ENCODE data around the gene SUSD6.
A peak's percentile ranks its signal among the peaks of the same experiment; 100 is the strongest.
"Not testable (repeated sequence)": the region's sequence is repeated elsewhere in the genome, so short reads cannot be mapped to it uniquely, and the experiment has no call there.

Gene SUSD6

GRCh38 chr14:69593018-69593677 lies 18.2 kb upstream of the SUSD6 start:
- peak; percentile 79 for DNase-seq

GRCh38 chr14:69594846-69595245 lies 16.6 kb upstream of the SUSD6 start:
- peak; percentile 17 for DNase-seq

- no peak for DNase-seq
Measured at GRCh38 chr14:69595336-69595735, 16.1 kb upstream of the SUSD6 start.

- DNase-seq: not testable (repeated sequence)
Measured at GRCh38 chr14:69599431-69599830, 12.0 kb upstream of the SUSD6 start.

- DNase-seq: no peak
Measured at GRCh38 chr14:69600304-69600891, 11.0 kb upstream of the SUSD6 start.

GRCh38 chr14:69605738-69606137 lies 5.7 kb upstream of the SUSD6 start:
- no peak for DNase-seq

- no peak for DNase-seq
Measured at GRCh38 chr14:69606258-69607184, 4.9 kb upstream of the SUSD6 start.

- DNase-seq: no peak
Measured at GRCh38 chr14:69610020-69610873, 1.1 kb upstream of the SUSD6 start.

- no peak for DNase-seq
Measured at GRCh38 chr14:69610874-69611171, 573 bp upstream of the SUSD6 start.

- no peak for DNase-seq
Measured at GRCh38 chr14:69612014-69612782, 802 bp downstream of the SUSD6 start.

GRCh38 chr14:69612783-69613130 lies 1.4 kb downstream of the SUSD6 start:
- DNase-seq: no peak

GRCh38 chr14:69613312-69614073 lies 2.1 kb downstream of the SUSD6 start:
- DNase-seq: no peak

- no peak for DNase-seq
Measured at GRCh38 chr14:69614592-69614991, 3.2 kb downstream of the SUSD6 start.

GRCh38 chr14:69615121-69615495 lies 3.7 kb downstream of the SUSD6 start:
- DNase-seq: no peak

GRCh38 chr14:69615496-69616407 lies 4.4 kb downstream of the SUSD6 start:
- peak; percentile 84 for DNase-seq

GRCh38 chr14:69616408-69616773 lies 5.0 kb downstream of the SUSD6 start:
- DNase-seq: no peak

- DNase-seq: no peak
Measured at GRCh38 chr14:69617796-69618195, 6.4 kb downstream of the SUSD6 start.

GRCh38 chr14:69619012-69619411 lies 7.6 kb downstream of the SUSD6 start:
- DNase-seq: peak; percentile 46

- DNase-seq: no peak
Measured at GRCh38 chr14:69620211-69620611, 8.8 kb downstream of the SUSD6 start.

GRCh38 chr14:69620981-69621380 lies 9.6 kb downstream of the SUSD6 start:
- DNase-seq: no peak
